Small intestine (tissue), 7 donors: ENCODE data around the gene CALML4. TPM values are rescaled to one million over a fixed set of nuclear protein-coding genes. Genes with fewer than 3 reads are reported as not detected.
"Not testable (repeated sequence)": the region's sequence is repeated elsewhere in the genome, so short reads cannot be mapped to it uniquely, and the experiment has no call there.

Experiments
- DNase-seq, 2 donors: peaks; one replicate each; pipeline versions ENCODE4 v3.0.0 to v3.0.0-alpha.2; 2013
- FAIRE-seq: peaks from 2 replicates; lab custom pipeline; 2012; peaks lifted over from hg19 to GRCh38; lab: Jason Lieb, UNC
- H3K27ac ChIP-seq, 3 donors: one replicate each; pipeline ENCODE4 v1.5.1; 2013; ENCODE audit warnings: low read length in 2 of 3, mild to moderate bottlenecking in 2 of 3, control low read depth in 1 of 3, inconsistent platforms in 1 of 3, low read depth in 1 of 3, moderate library complexity in 1 of 3
- H3K27me3 ChIP-seq, 3 donors: one replicate each; pipeline ENCODE4 v1.6.1; 2013; ENCODE audit warnings: low read length in 3 of 3, inconsistent platforms in 1 of 3; ENCODE audit not compliant: control insufficient read depth in 3 of 3, insufficient read depth in 3 of 3
- H3K36me3 ChIP-seq, 3 donors: one replicate each; pipeline ENCODE4 v1.6.1; 2013; ENCODE audit warnings: low read length in 3 of 3, inconsistent platforms in 1 of 3, low read depth in 1 of 3, mild to moderate bottlenecking in 1 of 3, moderate library complexity in 1 of 3; ENCODE audit not compliant: control insufficient read depth in 3 of 3, insufficient read depth in 2 of 3
- H3K4me1 ChIP-seq, 3 donors: one replicate each; pipeline ENCODE4 v1.6.1; 2013; ENCODE audit warnings: low read length in 2 of 3, inconsistent platforms in 1 of 3, low read depth in 1 of 3, mild to moderate bottlenecking in 1 of 3, moderate library complexity in 1 of 3; ENCODE audit not compliant: control insufficient read depth in 3 of 3, insufficient read depth in 2 of 3
- H3K4me3 ChIP-seq, 3 donors: one replicate each; pipeline ENCODE4 v1.5.1; 2013; ENCODE audit warnings: low read length in 3 of 3, control low read depth in 1 of 3, inconsistent platforms in 1 of 3, low read depth in 1 of 3, mild to moderate bottlenecking in 1 of 3, moderate library complexity in 1 of 3
- H3K9me3 ChIP-seq, 2 donors: one replicate each; pipeline ENCODE4 v1.6.1; 2013; ENCODE audit warnings: low read depth in 1 of 2, low read length in 1 of 2; ENCODE audit not compliant: control insufficient read depth in 2 of 2, insufficient read depth in 1 of 2
- WGBS, 3 donors: extraction: QIAGEN DNeasy Blood & Tissue Kit; methylation state at CpG; one replicate each; pipeline ENCODE4 v1.1.7; 2013; 5-methylcytosine and 5-hydroxymethylcytosine counted together
- polyA plus RNA-seq, 4 donors: library from polyadenylated mRNA; stranded (reverse) in 3 of 4; unstranded in 1 of 4; fragments of 200-250 nt in 3 of 4; fragments of 120-200 nt in 1 of 4; gene quantifications; one replicate each; pipeline versions ENCODE4 v1.2.1 to v1.2.3, GENCODE V29; 2013
- donor health status: healthy with polysubstance abuse.
- donor health status: control.
- donor health status: control.
- donor health status: Bipolar disorder and iron deficiency.
- donor health status: healthy.

Gene CALML4
- polyA plus RNA-seq, 4 donors, result 127 to 288 (median 191) TPM

GRCh38 chr15:68235022-68235421 is 29.9 kb upstream of the CALML4 start:
- Histone ChIP-seq H3K36me3 (no peaks in the 10 kb centered on the region), H3K27ac (no peak overlapping the region), H3K27me3 (no peaks in the 10 kb centered on the region), H3K9me3 (no peaks in the 10 kb centered on the region), H3K4me3 (no peak overlapping the region), H3K4me1 (peaks cover 0 to 35% (median 3%) of the 10 kb centered on the region in 3 donors)
- 86 to 94% (median 92%) methylated on average over 4 of the region's 4 CpGs for WGBS, 3 donors
- DNase-seq, result no peak
- FAIRE-seq, result no peak

DNA sequence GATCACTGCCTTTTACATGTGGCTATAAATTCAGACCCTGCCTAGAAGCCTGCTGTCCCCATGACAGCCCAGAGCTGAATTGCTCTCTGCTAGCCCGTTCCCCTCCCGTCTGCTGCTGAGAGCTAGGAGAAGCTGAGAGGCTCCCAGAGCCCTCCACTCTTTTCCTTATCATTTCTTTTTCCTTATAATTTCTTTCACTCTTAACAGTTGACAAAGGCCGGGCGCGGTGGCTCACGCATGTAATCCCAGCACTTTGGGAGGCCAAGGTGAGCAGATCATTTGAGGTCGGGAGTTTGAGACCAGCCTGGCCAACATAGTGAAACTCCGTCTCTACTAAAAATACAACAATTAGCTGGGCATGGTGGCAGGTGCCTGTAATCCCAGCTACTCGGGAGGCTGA is 29.4 kb upstream of the CALML4 start:
- FAIRE-seq, DNase-seq, H3K36me3 ChIP-seq, H3K4me3 ChIP-seq, H3K27me3 ChIP-seq, H3K9me3 ChIP-seq: not testable (repeated sequence)
- Histone ChIP-seq H3K4me1 (peaks cover 0 to 37% (median 3%) of the 10 kb centered on the region in 3 donors), H3K27ac (peak overlapping the region in 1 of 3 donors; percentile 50)
- 88 to 92% (median 91%) methylated on average over 9 of the region's 9 CpGs for WGBS, 3 donors

- no peak for FAIRE-seq
- WGBS, 3 donors, result 42 to 59% (median 56%) methylated on average over 6 of the region's 6 CpGs
- H3K36me3 ChIP-seq, result no peaks in the 10 kb centered on the region
- H3K4me3 ChIP-seq, result no peak overlapping the region
- peaks cover 0 to 37% (median 3%) of the 10 kb centered on the region in 3 donors for H3K4me1 ChIP-seq
- DNase-seq, result peak in 1 of 2 donors; percentile 55
- H3K27me3 ChIP-seq, result no peaks in the 10 kb centered on the region
- H3K9me3 ChIP-seq, result no peaks in the 10 kb centered on the region
- peak overlapping the region in 1 of 3 donors; percentile 50 for H3K27ac ChIP-seq
These were observed 28.9 kb upstream of the CALML4 start for GRCh38 chr15:68234060-68234459.

DNA sequence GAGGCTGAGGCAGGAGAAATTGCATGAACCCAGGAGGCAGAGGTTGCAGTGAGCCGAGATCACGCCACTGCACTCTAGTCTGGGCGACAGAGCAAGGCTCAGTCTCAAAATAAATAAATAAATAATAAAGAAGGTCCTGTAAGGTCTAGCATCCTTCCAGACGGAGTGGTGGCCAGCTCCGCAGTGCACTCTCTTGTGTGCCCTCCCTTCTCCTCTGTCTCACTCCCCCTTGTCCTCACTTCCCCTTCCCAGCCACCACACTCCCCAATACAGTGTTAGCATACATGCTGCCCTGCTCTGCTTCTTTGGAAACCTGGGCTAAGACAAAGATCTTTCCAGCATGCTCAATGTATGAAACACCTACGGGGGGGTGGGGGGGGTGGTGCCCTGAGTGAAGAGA is 27.8 kb upstream of the CALML4 start:
- Histone ChIP-seq H3K4me3 (no peak overlapping the region), H3K36me3 (peaks cover 0 to 2% (median 0%) of the 10 kb centered on the region in 3 donors), H3K9me3 (no peaks in the 10 kb centered on the region), H3K27me3 (no peaks in the 10 kb centered on the region), H3K27ac (peak overlapping the region in 1 of 3 donors; percentile 40), H3K4me1 (peaks cover 0 to 44% (median 8%) of the 10 kb centered on the region in 3 donors)
- FAIRE-seq (no peak), DNase-seq (no peak)
- WGBS, 3 donors, result 82 to 93% (median 84%) methylated on average over 6 of the region's 6 CpGs

GRCh38 chr15:68232449-68232848 is 27.3 kb upstream of the CALML4 start:
- DNase-seq (peak; percentile 72 to 76), FAIRE-seq (no peak)
- Histone ChIP-seq H3K9me3 (no peaks in the 10 kb centered on the region), H3K27me3 (no peaks in the 10 kb centered on the region), H3K4me1 (peaks cover 0 to 45% (median 12%) of the 10 kb centered on the region in 3 donors), H3K4me3 (no peak overlapping the region), H3K27ac (peak overlapping the region in 1 of 3 donors; percentile 40), H3K36me3 (peaks cover 0 to 3% (median 0%) of the 10 kb centered on the region in 3 donors)
- 63 to 81% (median 78%) methylated on average over 6 of the region's 6 CpGs for WGBS, 3 donors

DNA sequence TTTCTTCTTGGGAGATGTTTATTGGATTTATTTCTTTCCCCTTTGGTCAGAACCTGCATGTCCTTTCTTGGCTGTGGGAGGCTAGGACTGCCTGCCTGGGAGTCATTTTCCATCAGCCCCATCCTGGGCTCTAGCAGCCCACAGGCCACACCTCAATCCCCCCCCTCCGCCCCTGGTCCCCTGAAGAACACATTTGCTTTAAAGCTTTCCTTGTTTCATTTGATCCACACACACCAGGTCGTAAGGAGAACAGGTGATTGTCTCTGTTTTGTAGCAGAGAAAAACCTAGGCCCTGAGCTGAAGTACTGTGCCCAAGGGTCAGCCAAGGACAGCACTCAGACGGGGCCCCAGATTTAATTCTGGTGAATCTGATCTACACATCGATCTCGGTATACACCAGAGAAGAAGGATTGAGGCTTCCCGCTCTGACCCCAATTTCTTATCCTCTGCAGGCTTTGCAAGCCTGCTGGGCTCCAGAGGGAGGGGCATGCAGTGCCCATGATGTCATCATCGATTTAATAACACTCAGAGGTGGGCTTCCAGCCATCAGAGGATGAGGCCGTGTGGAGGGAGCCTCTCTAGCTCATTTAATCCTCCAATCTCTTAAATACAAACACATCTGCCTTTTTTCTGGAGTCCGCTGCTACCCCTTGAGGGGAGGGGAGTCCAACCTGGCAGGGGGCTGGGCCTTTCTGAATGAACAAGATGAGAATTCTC is 26.1 kb upstream of the CALML4 start:
- Histone ChIP-seq H3K36me3 (peaks cover 0 to 6% (median 0%) of the 10 kb centered on the region in 3 donors), H3K4me1 (peaks cover 0 to 48% (median 15%) of the 10 kb centered on the region in 3 donors), H3K27me3 (no peaks in the 10 kb centered on the region), H3K4me3 (no peak overlapping the region), H3K9me3 (no peaks in the 10 kb centered on the region), H3K27ac (no peak overlapping the region)
- FAIRE-seq (no peak), DNase-seq (no peak)
- 79 to 86% (median 84%) methylated on average over 9 of the region's 9 CpGs for WGBS, 3 donors

- Histone ChIP-seq H3K36me3 (peaks cover 0 to 6% (median 0%) of the 10 kb centered on the region in 3 donors), H3K4me3 (peak overlapping the region; percentile 43 to 82 (median 68)), H3K27ac (peak overlapping the region in 2 of 3 donors; percentile 69 to 79), H3K9me3 (no peaks in the 10 kb centered on the region), H3K27me3 (no peaks in the 10 kb centered on the region), H3K4me1 (peaks cover 0 to 48% (median 15%) of the 10 kb centered on the region in 3 donors)
- no peak for FAIRE-seq
- WGBS, 3 donors, result 46 to 52% (median 50%) methylated on average over 20 of the region's 20 CpGs
- peak in 1 of 2 donors; percentile 45 for DNase-seq
These were observed 25.3 kb upstream of the CALML4 start for GRCh38 chr15:68230157-68231100.
